GM12878 (cell line): ENCODE measurements around the gene GRIA2. TPM values are rescaled to one million over a fixed set of nuclear protein-coding genes. Genes with fewer than 3 reads are reported as not detected.

Experiments used
- ATAC-seq: fragments of 200-7000 bp; cut with Tn5 transposase; 3 replicates; pipeline ENCODE4 v1.9.1; 2020; ENCODE audit warnings: mild to moderate bottlenecking, moderate library complexity
- BruUV-seq: library from RNA; stranded (reverse); fragments of 400-500 nt; replicated peaks from 2 replicates; lab custom pipeline; 2021; lab: Mats Ljungman, UMichigan
- CTCF ChIA-PET: fragments of 300-600 bp; sonication (Branson Sonifier 250); formaldehyde crosslinking; extraction: SDS; loops from one replicate; lab custom pipeline; 2021; ENCODE audit warnings: inconsistent platforms; lab: Yijun Ruan, JAX
- POLR2A ChIA-PET: fragments of 350-600 bp; formaldehyde crosslinking; extraction: SDS; loops from one replicate; lab custom pipeline; 2021; ENCODE audit warnings: inconsistent platforms; lab: Charles Lee
- RAD21 ChIA-PET: fragments of 300-600 bp; sonication (Branson Sonifier 250); formaldehyde crosslinking; loops from one replicate; lab custom pipeline; 2023; ENCODE audit warnings: antibody characterized with exemption; ENCODE audit not compliant: unreplicated experiment; lab: Charles Lee
- SMC1A ChIA-PET: fragments of 300-600 bp; sonication (Branson Sonifier 250); formaldehyde crosslinking; loops from one replicate; lab custom pipeline; 2023; ENCODE audit not compliant: unreplicated experiment, uncharacterized antibody; lab: Charles Lee
- DNase-seq: peaks from one replicate; pipeline ENCODE4 v3.0.0-alpha.2; 2011; ENCODE audit warnings: low read depth, low spot score
- FAIRE-seq: peaks from 3 replicates; lab custom pipeline; 2011; peaks lifted over from hg19 to GRCh38; lab: Jason Lieb, UNC
- H2AFZ ChIP-seq: 2 replicates; pipeline ENCODE4 v1.6.0; 2011; ENCODE audit warnings: low read depth, low read length, control low read depth; ENCODE audit not compliant: control insufficient read depth
- H3K27ac ChIP-seq: 2 replicates; pipeline ENCODE4 v1.5.1; 2011; ENCODE audit warnings: control low read depth; ENCODE audit not compliant: control insufficient read depth, insufficient read depth
- H3K27me3 ChIP-seq, 2 experiments: replicated peaks in 1 of 2; 2 replicates each; pipeline versions ENCODE4 v1.6.0 to v1.6.1; 2011; ENCODE audit warnings: low read length in 1 of 2; ENCODE audit not compliant: control insufficient read depth in 2 of 2, insufficient read depth in 2 of 2
- H3K36me3 ChIP-seq, 2 experiments: 2 replicates each; pipeline ENCODE4 v1.5.1; 2011; ENCODE audit warnings: low read length in 1 of 2; ENCODE audit not compliant: control insufficient read depth in 2 of 2, insufficient read depth in 2 of 2
- H3K4me1 ChIP-seq: 2 replicates; pipeline ENCODE4 v1.6.1; 2011; ENCODE audit warnings: mild to moderate bottlenecking, low read length, moderate library complexity, mixed read lengths; ENCODE audit not compliant: control insufficient read depth, insufficient read depth
- H3K4me2 ChIP-seq: 2 replicates; pipeline ENCODE4 v1.6.0; 2011; ENCODE audit warnings: control low read depth; ENCODE audit not compliant: control insufficient read depth, insufficient read depth
- H3K4me3 ChIP-seq: fragments of 200-600 bp; sonication (generic); 2 replicates; pipeline ENCODE4 v1.5.1; 2016
- H3K79me2 ChIP-seq: 2 replicates; pipeline ENCODE4 v1.6.0; 2011; ENCODE audit warnings: low read length; ENCODE audit not compliant: control insufficient read depth, insufficient read depth
- H3K9ac ChIP-seq: 2 replicates; pipeline ENCODE4 v1.8.0; 2011; ENCODE audit warnings: low read length, control low read depth, mixed read lengths; ENCODE audit not compliant: control insufficient read depth, insufficient read depth
- H3K9me3 ChIP-seq: replicated peaks from 3 replicates; pipeline ENCODE4 v1.5.1; 2011; ENCODE audit warnings: mild to moderate bottlenecking, low read length; ENCODE audit not compliant: control insufficient read depth, insufficient read depth
- H4K20me1 ChIP-seq: 2 replicates; pipeline ENCODE4 v1.6.0; 2011; ENCODE audit not compliant: control insufficient read depth, insufficient read depth
- ATF2 ChIP-seq: IDR thresholded peaks from 2 replicates; pipeline ENCODE4 v1.6.1; 2012; ENCODE audit warnings: low read length, inconsistent platforms
- CHD1 ChIP-seq: IDR thresholded peaks from 2 replicates; pipeline ENCODE4 v1.6.1; 2012; ENCODE audit warnings: low read depth, low read length, improper control_type of control experiment
- ESRRA ChIP-seq: IDR thresholded peaks from 2 replicates; pipeline ENCODE4 v1.6.1; 2012; ENCODE audit warnings: mild to moderate bottlenecking, low read length, improper control_type of control experiment
- FOXK2 ChIP-seq: fragments of 450-650 bp; IDR thresholded peaks from 2 replicates; pipeline ENCODE4 v1.6.1; 2017; ENCODE audit warnings: mild to moderate bottlenecking, moderate library complexity
- HSF1 ChIP-seq: fragments of 150-350 bp; IDR thresholded peaks from 2 replicates; pipeline ENCODE4 v1.6.1; 2014; ENCODE audit warnings: mild to moderate bottlenecking, low read depth, low read length
- NFXL1 ChIP-seq: fragments of 450-650 bp; IDR thresholded peaks from 2 replicates; pipeline ENCODE4 v1.6.1; 2017; ENCODE audit warnings: antibody characterized with exemption, mild to moderate bottlenecking, borderline replicate concordance
- NKRF ChIP-seq: fragments of 450-650 bp; conservative IDR thresholded peaks from 2 replicates; pipeline ENCODE4 v1.6.1; 2017; ENCODE audit warnings: mild to moderate bottlenecking, moderate library complexity
- PAX5 ChIP-seq: IDR thresholded peaks from 2 replicates; pipeline ENCODE4 v1.6.1; 2011; ENCODE audit warnings: low read depth, low read length, borderline replicate concordance
- POLR2AphosphoS2 ChIP-seq: IDR thresholded peaks from 2 replicates; pipeline ENCODE4 v1.6.1; 2011; ENCODE audit warnings: low read depth, mild to moderate bottlenecking, low read length, improper control_type of control experiment, moderate library complexity
- RAD51 ChIP-seq: fragments of 450-650 bp; IDR thresholded peaks from 2 replicates; pipeline ENCODE4 v1.6.1; 2016; ENCODE audit warnings: moderate library complexity, mild to moderate bottlenecking, inconsistent platforms
- TARDBP ChIP-seq: IDR thresholded peaks from 2 replicates; pipeline ENCODE4 v1.6.1; 2016; ENCODE audit warnings: borderline replicate concordance
- ZNF217 ChIP-seq: fragments of 450-650 bp; IDR thresholded peaks from 2 replicates; pipeline ENCODE4 v1.6.1; 2017; ENCODE audit warnings: antibody characterized with exemption, mild to moderate bottlenecking
- in situ Hi-C: fragments of 300-500 bp; cut with MboI; formaldehyde crosslinking; loops from 9 replicates; pipeline ENCODE4 v1.14.3; 2018; ENCODE audit warnings: mixed read lengths
- intact Hi-C: fragments of 100-400 bp; cut with micrococcal nuclease; formaldehyde crosslinking; loops from one replicate; pipeline ENCODE4 v1.14.2; 2022; ENCODE audit not compliant: unreplicated experiment
- polyA plus RNA-seq, 11 experiments: library from polyadenylated mRNA; depleted of rRNA in 4 of 11; unstranded in 6 of 11; stranded (reverse) in 5 of 11; fragments of >200 nt; fragmentation: Nextera tagmentation in 4 of 11; fragmentation: Illumina TruSeq in 1 of 11; extraction: Ambion mirVana in 4 of 11; extraction: Trizol in 1 of 11; gene quantifications; 1 replicate in 1 of 11; 2 replicates in 10 of 11; pipeline versions ENCODE4 v1.2.1 to v1.2.3, GENCODE V29; 2011 to 2016; ENCODE audit warnings: inconsistent platforms in 2 of 11, missing spikeins in 2 of 11, low read depth in 1 of 11
- total RNA-seq, 4 experiments: library from RNA; depleted of rRNA in 3 of 4; stranded (reverse); fragments of >200 nt in 3 of 4; fragmentation: Illumina TruSeq in 1 of 4; extraction: Trizol in 1 of 4; gene quantifications; 2 replicates each; pipeline versions ENCODE4 v1.2.1 to v1.2.3, GENCODE V29; 2013 to 2021

The GRIA2 gene
- total and polyA plus RNA-seq, 10 of the 15 experiments (the other 5 are each of a cell fraction or from before 2014, with no cell fraction given): under 0.01 TPM; not detected in 9

GRCh38 chr4:157244348-157244747 is 23.8 kb downstream of the GRIA2 start (continued):
- no peak for TF ChIP-seq NKRF
- TF ChIP-seq RAD51: no peak
- TF ChIP-seq PAX5: no peak
- no peak for TF ChIP-seq CHD1
- TF ChIP-seq TARDBP: no peak
- TF ChIP-seq FOXK2: no peak
- TF ChIP-seq ZNF217: no peak

GRCh38 chr4:157245351-157245750 is 24.8 kb downstream of the GRIA2 start:
- H3K79me2 ChIP-seq: no peaks in the 10 kb centered on the region
- intact Hi-C loops: no loop called here
- ChIA-PET POLR2A (no interaction called here), SMC1A (no interaction called here), CTCF (no interaction called here), RAD21 (no interaction called here)
- H3K9me3 ChIP-seq: no peaks in the 10 kb centered on the region
- no peak for TF ChIP-seq HSF1
- TF ChIP-seq POLR2AphosphoS2: no peak
- TF ChIP-seq ATF2: no peak
- TF ChIP-seq CHD1: no peak
- no peak for TF ChIP-seq NFXL1
- TF ChIP-seq ESRRA: no peak
- H3K4me2 ChIP-seq: no peak overlapping the region
- no peak overlapping the region for H3K27ac ChIP-seq
- no TSS peak for BruUV-seq
- no peak for ATAC-seq
- H3K4me1 ChIP-seq: no peaks in the 10 kb centered on the region
- no peak for FAIRE-seq
- no peak overlapping the region for H3K9ac ChIP-seq
- H3K36me3 ChIP-seq: no peaks in the 10 kb centered on the region
- no peak for DNase-seq
- H3K4me3 ChIP-seq: no peak overlapping the region
- no peak overlapping the region for H2AFZ ChIP-seq
- H4K20me1 ChIP-seq: no peaks in the 10 kb centered on the region
- in situ Hi-C loops: no loop called here
- H3K27me3 ChIP-seq: no peaks in the 10 kb centered on the region
